GM23338 (cell line): ENCODE data around the gene DRD2. TPM values are rescaled to one million over a fixed set of nuclear protein-coding genes. Genes with fewer than 3 reads are reported as not detected.

Experiments
- ATAC-seq: fragments of 200-7000 bp; cut with Tn5 transposase; 3 replicates; pipeline ENCODE4 v1.9.1; 2020
- DNase-seq: peaks from one replicate; pipeline ENCODE4 v3.0.0-alpha.2; 2015; ENCODE audit warnings: low spot score
- H2AFZ ChIP-seq: fragments of 200-600 bp; sonication (generic); 2 replicates; pipeline ENCODE4 v1.8.0; 2016; ENCODE audit warnings: antibody characterized with exemption, mild to moderate bottlenecking, moderate library complexity
- H3F3A ChIP-seq: fragments of 200-600 bp; sonication (generic); replicated peaks from 2 replicates; pipeline ENCODE4 v1.8.0; 2017; ENCODE audit warnings: antibody characterized with exemption, mixed run types, low read depth
- H3K27ac ChIP-seq: fragments of 200-600 bp; sonication (generic); 2 replicates; pipeline ENCODE4 v1.6.1; 2016; ENCODE audit warnings: low read depth
- H3K27me3 ChIP-seq: fragments of 200-600 bp; sonication (generic); 2 replicates; pipeline ENCODE4 v1.8.0; 2016; ENCODE audit warnings: mild to moderate bottlenecking, mixed run types, moderate library complexity; ENCODE audit not compliant: insufficient read depth
- H3K36me3 ChIP-seq: fragments of 200-600 bp; sonication (generic); 2 replicates; pipeline ENCODE4 v1.8.0; 2016; ENCODE audit warnings: mild to moderate bottlenecking; ENCODE audit not compliant: insufficient read depth
- H3K4me1 ChIP-seq: fragments of 200-600 bp; sonication (generic); 2 replicates; pipeline ENCODE4 v1.8.0; 2016; ENCODE audit warnings: mild to moderate bottlenecking, moderate library complexity; ENCODE audit not compliant: insufficient read depth
- H3K4me2 ChIP-seq: fragments of 200-600 bp; sonication (generic); 2 replicates; pipeline ENCODE4 v1.7.1; 2017; ENCODE audit warnings: mixed run types
- H3K4me3 ChIP-seq: fragments of 200-600 bp; sonication (generic); 2 replicates; pipeline ENCODE4 v1.6.1; 2016; ENCODE audit warnings: mixed run types
- H3K79me2 ChIP-seq: fragments of 200-600 bp; sonication (generic); replicated peaks from 2 replicates; pipeline ENCODE4 v1.8.0; 2017; ENCODE audit warnings: mild to moderate bottlenecking; ENCODE audit not compliant: insufficient read depth
- H3K9me2 ChIP-seq: fragments of 200-600 bp; sonication (generic); 2 replicates; pipeline ENCODE4 v1.8.0; 2017; ENCODE audit not compliant: insufficient read depth
- H4K20me1 ChIP-seq: fragments of 200-600 bp; sonication (generic); replicated peaks from 2 replicates; pipeline ENCODE4 v1.8.0; 2017; ENCODE audit warnings: mild to moderate bottlenecking; ENCODE audit not compliant: insufficient read depth
- H3K27ac Mint-ChIP-seq: 2 replicates; pipeline ENCODE4 v1.8.0; 2020; ENCODE audit warnings: inconsistent platforms, mild to moderate bottlenecking, moderate library complexity, mixed read lengths
- H3K27me3 Mint-ChIP-seq: 3 replicates; pipeline ENCODE4 v1.8.0; 2022; ENCODE audit warnings: low read depth, mild to moderate bottlenecking, moderate library complexity, mixed read lengths, inconsistent platforms; ENCODE audit not compliant: insufficient read depth, poor library complexity
- H3K36me3 Mint-ChIP-seq: 3 replicates; pipeline ENCODE4 v1.8.0; 2021; ENCODE audit warnings: low read depth, mild to moderate bottlenecking, inconsistent platforms, moderate library complexity, mixed read lengths
- H3K4me1 Mint-ChIP-seq: 3 replicates; pipeline ENCODE4 v1.8.0; 2020; ENCODE audit warnings: mild to moderate bottlenecking, inconsistent platforms, mixed read lengths
- H3K4me3 Mint-ChIP-seq: 3 replicates; pipeline ENCODE4 v1.8.0; 2021; ENCODE audit warnings: moderate library complexity, mild to moderate bottlenecking, inconsistent platforms, mixed read lengths
- H3K9me3 Mint-ChIP-seq: 3 replicates; pipeline ENCODE4 v1.8.0; 2020; ENCODE audit warnings: moderate library complexity, mild to moderate bottlenecking, inconsistent platforms, mixed read lengths
- CREB1 ChIP-seq: fragments of 250-450 bp; sonication (Bioruptor Pico); IDR thresholded peaks from 2 replicates; pipeline ENCODE4 v1.5.0; 2020; ENCODE audit warnings: low read depth, mild to moderate bottlenecking, moderate library complexity
- EZH2 ChIP-seq: fragments of 200-600 bp; sonication (generic); IDR thresholded peaks from one replicate; pipeline ENCODE4 v1.8.0; 2017; ENCODE audit warnings: antibody characterized with exemption, mild to moderate bottlenecking, low read depth; ENCODE audit not compliant: unreplicated experiment
- EZH2phosphoT487 ChIP-seq: fragments of 200-600 bp; sonication (generic); IDR thresholded peaks from one replicate; pipeline ENCODE4 v1.8.1; 2018; ENCODE audit warnings: antibody characterized with exemption; ENCODE audit not compliant: unreplicated experiment
- JUNB ChIP-seq: IDR thresholded peaks from one replicate; pipeline ENCODE4 v1.6.1; 2016; ENCODE audit warnings: antibody characterized with exemption; ENCODE audit not compliant: unreplicated experiment
- NANOG ChIP-seq: IDR thresholded peaks from 2 replicates; pipeline ENCODE4 v1.6.1; 2016; ENCODE audit warnings: antibody characterized with exemption, borderline replicate concordance
- POLR2AphosphoS5 ChIP-seq: IDR thresholded peaks from 2 replicates; pipeline ENCODE4 v1.6.1; 2016; ENCODE audit warnings: antibody characterized with exemption, low read depth
- REST ChIP-seq: IDR thresholded peaks from one replicate; pipeline ENCODE4 v1.6.1; 2018; ENCODE audit warnings: antibody characterized with exemption; ENCODE audit not compliant: unreplicated experiment
- STAT1 ChIP-seq: IDR thresholded peaks from one replicate; pipeline ENCODE4 v1.6.1; 2016; ENCODE audit warnings: antibody characterized with exemption; ENCODE audit not compliant: unreplicated experiment
- ZNF114 ChIP-seq: fragments of 250-450 bp; sonication (Bioruptor Pico); IDR thresholded peaks from 2 replicates; pipeline ENCODE4 v1.5.0; 2020; ENCODE audit warnings: mild to moderate bottlenecking, moderate library complexity
- ZNF331 ChIP-seq: fragments of 250-450 bp; sonication (Bioruptor Pico); IDR thresholded peaks from 2 replicates; pipeline ENCODE4 v1.5.0; 2020; ENCODE audit warnings: low read depth, mild to moderate bottlenecking, moderate library complexity
- ZNF462 ChIP-seq: fragments of 250-450 bp; sonication (Bioruptor Pico); IDR thresholded peaks from 2 replicates; pipeline ENCODE4 v1.5.0; 2020; ENCODE audit warnings: mild to moderate bottlenecking, moderate library complexity
- polyA plus RNA-seq: library from polyadenylated mRNA; unstranded; fragments of >200 nt; fragmentation: Nextera tagmentation; extraction: Ambion mirVana; gene quantifications from 2 replicates; pipeline ENCODE4 v1.2.1, GENCODE V29; 2016
- total RNA-seq: library from RNA; depleted of rRNA; stranded (reverse); fragments of >200 nt; shearing (Covaris generic); gene quantifications from 2 replicates; pipeline ENCODE4 v1.2.3, GENCODE V29; 2014
- TF ChIP-seq, protein P1 (sequence below), 2 experiments: fragments of 200-600 bp in 1 of 2; sonication (generic) in 1 of 2; conservative IDR thresholded peaks; 2 replicates each; pipeline versions ENCODE4 v1.5.1 to v1.6.1; 2016 to 2017; ENCODE audit warnings: antibody characterized with exemption in 2 of 2, low read depth in 2 of 2, mild to moderate bottlenecking in 2 of 2, moderate library complexity in 1 of 2
- TF ChIP-seq, protein P2 (sequence below): IDR thresholded peaks from 2 replicates; pipeline ENCODE4 v1.6.1; 2016; ENCODE audit warnings: antibody characterized with exemption

DRD2 gene
- total and polyA plus RNA-seq, 2 experiments from 2014 or later, result 0.21 to 0.66 TPM

DNA sequence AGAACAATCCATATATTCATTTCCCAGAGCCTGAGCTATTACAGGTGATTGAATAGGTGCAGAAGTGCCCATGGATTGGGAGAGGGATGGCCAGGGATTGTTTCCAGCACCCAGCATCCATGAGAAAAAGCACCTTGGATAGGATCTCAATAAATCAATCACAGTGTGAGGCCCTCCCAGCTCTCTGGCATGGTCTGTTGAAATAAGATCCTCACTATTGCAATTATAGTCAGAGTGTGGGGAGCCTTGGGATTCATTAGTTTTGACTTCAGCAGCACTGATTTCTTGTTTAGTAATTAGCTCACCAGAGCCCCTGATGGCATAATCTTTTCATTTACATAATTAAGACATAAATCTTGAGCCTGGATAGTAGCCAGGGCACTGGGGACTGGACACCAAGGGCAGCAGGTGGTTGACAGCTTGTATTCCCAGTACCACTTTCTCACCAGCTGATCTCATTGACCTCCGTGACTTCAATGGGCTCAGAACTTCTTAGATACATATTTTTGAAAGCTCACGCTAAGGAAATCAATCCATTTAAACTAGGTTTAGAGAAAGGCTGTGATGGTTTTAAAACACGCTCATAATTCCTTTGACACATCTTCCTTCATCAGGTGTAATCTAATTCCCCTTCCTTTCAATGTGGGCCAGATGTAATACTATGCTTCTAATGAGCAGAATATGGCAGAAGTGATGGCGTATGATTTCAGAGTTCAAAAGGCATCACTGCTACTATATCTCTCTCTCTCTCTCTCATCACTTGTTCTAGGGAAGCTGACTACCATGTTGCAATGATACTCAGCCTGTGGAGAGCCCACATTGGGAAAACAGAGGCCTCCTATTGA is 22.1 kb upstream of the DRD2 start:
- H3K4me2 ChIP-seq, result no peak overlapping the region
- no peak overlapping the region for H2AFZ ChIP-seq
- Mint-ChIP-seq H3K36me3 (no peaks in the 10 kb centered on the region), H3K4me1 (no peaks in the 10 kb centered on the region; the same call in 2 of the 3 replicates), H3K27me3 (peaks cover 1% of the 10 kb centered on the region), H3K4me3 (no peak overlapping the region), H3K9me3 (no peaks in the 10 kb centered on the region), H3K27ac (no peak overlapping the region)
- H3K27me3 ChIP-seq, result no peaks in the 10 kb centered on the region
- H3K4me1 ChIP-seq, result no peaks in the 10 kb centered on the region
- ATAC-seq, result no peak
- no peak overlapping the region for H3K27ac ChIP-seq
- H3K79me2 ChIP-seq, result no peaks in the 10 kb centered on the region
- TF ChIP-seq JUNB (no peak), EZH2phosphoT487 (no peak), REST (no peak), CREB1 (CRISPR knock-in tag) (no peak), STAT1 (no peak), ZNF114 (CRISPR knock-in tag) (no peak), NANOG (no peak), POLR2AphosphoS5 (no peak), EZH2 (no peak), ZNF331 (CRISPR knock-in tag) (no peak), ZNF462 (no peak)
- TF ChIP-seq, protein P1, sequence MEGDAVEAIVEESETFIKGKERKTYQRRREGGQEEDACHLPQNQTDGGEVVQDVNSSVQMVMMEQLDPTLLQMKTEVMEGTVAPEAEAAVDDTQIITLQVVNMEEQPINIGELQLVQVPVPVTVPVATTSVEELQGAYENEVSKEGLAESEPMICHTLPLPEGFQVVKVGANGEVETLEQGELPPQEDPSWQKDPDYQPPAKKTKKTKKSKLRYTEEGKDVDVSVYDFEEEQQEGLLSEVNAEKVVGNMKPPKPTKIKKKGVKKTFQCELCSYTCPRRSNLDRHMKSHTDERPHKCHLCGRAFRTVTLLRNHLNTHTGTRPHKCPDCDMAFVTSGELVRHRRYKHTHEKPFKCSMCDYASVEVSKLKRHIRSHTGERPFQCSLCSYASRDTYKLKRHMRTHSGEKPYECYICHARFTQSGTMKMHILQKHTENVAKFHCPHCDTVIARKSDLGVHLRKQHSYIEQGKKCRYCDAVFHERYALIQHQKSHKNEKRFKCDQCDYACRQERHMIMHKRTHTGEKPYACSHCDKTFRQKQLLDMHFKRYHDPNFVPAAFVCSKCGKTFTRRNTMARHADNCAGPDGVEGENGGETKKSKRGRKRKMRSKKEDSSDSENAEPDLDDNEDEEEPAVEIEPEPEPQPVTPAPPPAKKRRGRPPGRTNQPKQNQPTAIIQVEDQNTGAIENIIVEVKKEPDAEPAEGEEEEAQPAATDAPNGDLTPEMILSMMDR (conservative IDR thresholded peaks at IDR 0.05; ENCODE audit: low read depth in 2 of 2), result no peak
- TF ChIP-seq, protein P2, sequence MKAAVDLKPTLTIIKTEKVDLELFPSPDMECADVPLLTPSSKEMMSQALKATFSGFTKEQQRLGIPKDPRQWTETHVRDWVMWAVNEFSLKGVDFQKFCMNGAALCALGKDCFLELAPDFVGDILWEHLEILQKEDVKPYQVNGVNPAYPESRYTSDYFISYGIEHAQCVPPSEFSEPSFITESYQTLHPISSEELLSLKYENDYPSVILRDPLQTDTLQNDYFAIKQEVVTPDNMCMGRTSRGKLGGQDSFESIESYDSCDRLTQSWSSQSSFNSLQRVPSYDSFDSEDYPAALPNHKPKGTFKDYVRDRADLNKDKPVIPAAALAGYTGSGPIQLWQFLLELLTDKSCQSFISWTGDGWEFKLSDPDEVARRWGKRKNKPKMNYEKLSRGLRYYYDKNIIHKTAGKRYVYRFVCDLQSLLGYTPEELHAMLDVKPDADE, result no peak
- no peaks in the 10 kb centered on the region for H3K36me3 ChIP-seq
- no peaks in the 10 kb centered on the region for H3K9me2 ChIP-seq
- no peaks in the 10 kb centered on the region for H4K20me1 ChIP-seq
- no peaks in the 10 kb centered on the region for H3F3A ChIP-seq
- no peak for DNase-seq
- no peak overlapping the region for H3K4me3 ChIP-seq
